GM12878 (cell line): ENCODE measurements around the gene BRF1.
"Not testable (repeated sequence)": the region's sequence is repeated elsewhere in the genome, so short reads cannot be mapped to it uniquely, and the experiment has no call there.

Experiments used
- ATF3 ChIP-seq: IDR thresholded peaks from 2 replicates; pipeline ENCODE4 v1.6.1; 2011; ENCODE audit warnings: low read depth, mild to moderate bottlenecking, low read length, moderate library complexity, borderline replicate concordance; ENCODE audit errors: extremely low read depth
- CBX5 ChIP-seq: sonication (generic); IDR thresholded peaks from 2 replicates; pipeline ENCODE4 v1.6.1; 2016; ENCODE audit warnings: low read depth, moderate library complexity, mild to moderate bottlenecking, inconsistent platforms
- CHD1 ChIP-seq: IDR thresholded peaks from 2 replicates; pipeline ENCODE4 v1.6.1; 2012; ENCODE audit warnings: low read depth, low read length, improper control_type of control experiment
- CTCF ChIP-seq, 3 experiments: IDR thresholded peaks in 2 of 3; conservative IDR thresholded peaks in 1 of 3; 2 replicates each; pipeline ENCODE4 v1.5.1; 2011; ENCODE audit warnings: low read depth in 3 of 3, low read length in 3 of 3, mild to moderate bottlenecking in 3 of 3, control low read depth in 2 of 3, moderate library complexity in 2 of 3, inconsistent platforms in 1 of 3, mixed read lengths in 1 of 3; ENCODE audit not compliant: control insufficient read depth in 2 of 3, insufficient read depth in 1 of 3; ENCODE audit errors: extremely low read depth in 1 of 3
- GABPA ChIP-seq: IDR thresholded peaks from 2 replicates; pipeline ENCODE4 v1.6.1; 2014; ENCODE audit warnings: antibody characterized with exemption, low read depth, mild to moderate bottlenecking, inconsistent platforms
- MAX ChIP-seq: IDR thresholded peaks from 2 replicates; pipeline ENCODE4 v1.6.1; 2012; ENCODE audit warnings: low read depth, low read length, improper control_type of control experiment
- MXI1 ChIP-seq: fragments of 150-350 bp; IDR thresholded peaks from 2 replicates; pipeline ENCODE4 v1.6.1; 2011; ENCODE audit warnings: low read depth, mild to moderate bottlenecking, inconsistent platforms, low read length, improper control_type of control experiment
- NKRF ChIP-seq: fragments of 450-650 bp; conservative IDR thresholded peaks from 2 replicates; pipeline ENCODE4 v1.6.1; 2017; ENCODE audit warnings: mild to moderate bottlenecking, moderate library complexity
- NRF1 ChIP-seq: conservative IDR thresholded peaks from 2 replicates; pipeline ENCODE4 v1.6.1; 2011; ENCODE audit warnings: mild to moderate bottlenecking, low read depth, low read length, improper control_type of control experiment
- POLR2A ChIP-seq: IDR thresholded peaks from 2 replicates; pipeline ENCODE4 v1.6.1; 2011; ENCODE audit warnings: low read depth, mild to moderate bottlenecking, low read length
- POLR2AphosphoS5 ChIP-seq: IDR thresholded peaks from 2 replicates; pipeline ENCODE4 v1.6.1; 2011; ENCODE audit warnings: mild to moderate bottlenecking, low read length, inconsistent platforms
- RFX5 ChIP-seq: IDR thresholded peaks from 2 replicates; pipeline ENCODE4 v1.6.1; 2011; ENCODE audit warnings: low read depth, low read length, improper control_type of control experiment
- STAT1 ChIP-seq: fragments of 450-650 bp; conservative IDR thresholded peaks from 2 replicates; pipeline ENCODE4 v1.6.1; 2014; ENCODE audit warnings: antibody characterized with exemption, mild to moderate bottlenecking
- ZNF384 ChIP-seq: IDR thresholded peaks from 2 replicates; pipeline ENCODE4 v1.6.1; 2012; ENCODE audit warnings: low read depth, mild to moderate bottlenecking, low read length, improper control_type of control experiment, borderline replicate concordance

- TF ChIP-seq ZNF384; CTCF (IDR thresholded peaks at IDR 0.05 in 2 of 3, conservative IDR thresholded peaks at IDR 0.05 in 1 of 3; ENCODE audit: control insufficient read depth in 2 of 3, extremely low read depth in 1 of 3, insufficient read depth in 1 of 3, low read depth in 3 of 3, low read length in 3 of 3); POLR2A; RFX5; ATF3; CBX5; STAT1; GABPA; NKRF; POLR2AphosphoS5; MAX; CHD1; NRF1; MXI1: not testable (repeated sequence)
These were observed 3.5 kb downstream of the BRF1 start for GRCh38 chr14:105297311-105297710.
